OCI-LY3 (cell line): ENCODE data around the gene CUX1.

ENCODE experiments used
- CTCF ChIP-seq: fragments of 200-600, 300-600 bp; sonication (generic); IDR thresholded peaks from 2 replicates; pipeline ENCODE4 v1.5.1; 2014; ENCODE audit warnings: antibody characterized with exemption, low read length, low read depth
- EZH2phosphoT487 ChIP-seq: fragments of 200-600 bp; shearing (Covaris generic); IDR thresholded peaks from 2 replicates; pipeline ENCODE4 v1.6.1; 2018; ENCODE audit warnings: antibody characterized with exemption, mixed run types, low read depth

- TF ChIP-seq CTCF, result no peak
- no peak for TF ChIP-seq EZH2phosphoT487
These were observed 52.5 kb downstream of the CUX1 start for GRCh38 chr7:101869901-101870290.
